CD4-positive, alpha-beta T cell (primary cell): ENCODE measurements around the gene LCOR. TPM values are rescaled to one million over a fixed set of nuclear protein-coding genes. Genes with fewer than 3 reads are reported as not detected.

Source experiments
- ATAC-seq: fragments of 200-7000 bp; cut with Tn5 transposase; one replicate; pipeline ENCODE4 v1.10.0; 2022; ENCODE audit warnings: mild to moderate bottlenecking; ENCODE audit not compliant: poor library complexity
- CTCF ChIA-PET: fragments of 350-600 bp; sonication (Branson Sonifier 250); formaldehyde crosslinking; loops from one replicate; lab custom pipeline; 2021; ENCODE audit warnings: antibody characterized with exemption, inconsistent platforms; lab: Charles Lee
- POLR2A ChIA-PET: fragments of 350-600 bp; sonication (Branson Sonifier 250); formaldehyde crosslinking; loops from one replicate; lab custom pipeline; 2021; ENCODE audit warnings: antibody characterized with exemption, inconsistent platforms; lab: Charles Lee
- DNase-seq, 14 experiments: peaks; one replicate each; pipeline ENCODE4 v3.0.0-alpha.2; 2013 to 2020; ENCODE audit warnings: mixed read lengths in 2 of 14
- H3K27ac ChIP-seq, 2 donors: one replicate each; pipeline versions ENCODE4 v1.5.1 to v1.7.0; 2013; ENCODE audit warnings: low read length in 2 of 2, low read depth in 1 of 2, mild to moderate bottlenecking in 1 of 2
- H3K27me3 ChIP-seq, 2 experiments: 1 replicate in 1 of 2; 2 replicates in 1 of 2; pipeline versions ENCODE4 v1.6.1 to v1.7.0; 2013; ENCODE audit warnings: low read length in 2 of 2, control low read depth in 1 of 2, mild to moderate bottlenecking in 1 of 2, moderate library complexity in 1 of 2; ENCODE audit not compliant: insufficient read depth in 2 of 2, control insufficient read depth in 1 of 2
- H3K36me3 ChIP-seq: one replicate; pipeline ENCODE4 v1.6.1; 2013; ENCODE audit warnings: low read length, control low read depth; ENCODE audit not compliant: insufficient read depth
- H3K4me1 ChIP-seq: one replicate; pipeline ENCODE4 v1.6.1; 2013; ENCODE audit warnings: low read length, control low read depth; ENCODE audit not compliant: insufficient read depth
- H3K4me3 ChIP-seq: one replicate; pipeline ENCODE4 v1.5.1; 2013; ENCODE audit warnings: mild to moderate bottlenecking, low read length, moderate library complexity
- H3K9me3 ChIP-seq, 2 experiments: 1 replicate in 1 of 2; 2 replicates in 1 of 2; pipeline versions ENCODE4 v1.6.1 to v1.7.0; 2013; ENCODE audit warnings: low read length in 2 of 2, mild to moderate bottlenecking in 2 of 2, control low read depth in 1 of 2, moderate library complexity in 1 of 2; ENCODE audit not compliant: control insufficient read depth in 1 of 2, insufficient read depth in 1 of 2
- H3K27ac Mint-ChIP-seq: one replicate; pipeline ENCODE4 v1.8.0; 2020; ENCODE audit warnings: mixed read lengths
- H3K27me3 Mint-ChIP-seq: one replicate; pipeline ENCODE4 v1.8.0; 2021; ENCODE audit warnings: mixed read lengths
- H3K36me3 Mint-ChIP-seq: one replicate; pipeline ENCODE4 v1.8.0; 2021; ENCODE audit warnings: low read depth, mixed read lengths
- H3K4me1 Mint-ChIP-seq: one replicate; pipeline ENCODE4 v1.8.0; 2021; ENCODE audit warnings: low read depth, mixed read lengths
- H3K4me3 Mint-ChIP-seq: one replicate; pipeline ENCODE4 v1.8.0; 2020; ENCODE audit warnings: mild to moderate bottlenecking, mixed read lengths
- H3K9me3 Mint-ChIP-seq: one replicate; pipeline ENCODE4 v1.8.0; 2020; ENCODE audit warnings: mixed read lengths
- intact Hi-C, 2 experiments: fragments of 100-400 bp; cut with DNase I in 1 of 2; cut with micrococcal nuclease in 1 of 2; formaldehyde crosslinking; loops; one replicate each; pipeline versions ENCODE4 v1.15.1 to v1.9.0; 2023 to 2025; cut with DNase I, micrococcal nuclease
- total RNA-seq, 174 experiments: library from RNA in 2 of 174; stranded (reverse) in 2 of 174; gene quantifications; one replicate each; pipeline ENCODE4 v1.2.3 and lab custom pipeline; 2021 to 2026
- TF ChIP-seq, protein P1 (sequence below): fragments of 200-600 bp; IDR thresholded peaks from one replicate; pipeline ENCODE4 v1.8.0; 2022; ENCODE audit warnings: antibody characterized with exemption, mild to moderate bottlenecking

LCOR gene
- total RNA-seq, 2 experiments from 2014 or later, result 46.0 to 56.0 TPM

DNA sequence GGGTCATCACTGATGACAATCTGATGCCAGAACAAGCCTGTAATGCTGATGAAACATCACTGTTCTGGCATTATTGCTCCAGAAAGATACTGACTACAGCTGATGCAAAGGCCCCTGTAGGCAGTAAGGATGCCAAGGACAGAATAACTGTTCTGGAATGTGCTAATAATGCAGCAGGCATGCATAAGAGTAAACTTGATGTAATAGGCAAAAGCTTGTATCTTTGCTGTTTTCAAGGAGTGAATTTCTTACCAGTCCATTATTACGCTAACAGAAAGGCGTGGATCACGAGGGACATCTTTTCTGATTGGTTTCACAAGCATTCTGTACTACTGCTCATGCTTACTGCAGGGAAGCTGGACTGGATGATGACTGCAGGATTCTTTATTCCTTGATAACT lies 18.7 kb downstream of the LCOR start:
- Histone ChIP-seq H3K9me3 (no peaks in the 10 kb centered on the region), H3K36me3 (peaks cover 8% of the 10 kb centered on the region), H3K27ac (no peak overlapping the region), H3K4me3 (no peak overlapping the region), H3K27me3 (no peaks in the 10 kb centered on the region), H3K4me1 (peaks cover 7% of the 10 kb centered on the region)
- ChIA-PET CTCF (interaction anchor here (1.1 kb wide), 1 partner anchor 10 kb away, joined by 3 read pairs; no protein-coding TSS in a partner anchor), POLR2A (interaction anchor here (0.9 kb wide), 1 partner anchor 13 kb away, joined by 3 read pairs; no protein-coding TSS in a partner anchor)
- TF ChIP-seq, protein P1, sequence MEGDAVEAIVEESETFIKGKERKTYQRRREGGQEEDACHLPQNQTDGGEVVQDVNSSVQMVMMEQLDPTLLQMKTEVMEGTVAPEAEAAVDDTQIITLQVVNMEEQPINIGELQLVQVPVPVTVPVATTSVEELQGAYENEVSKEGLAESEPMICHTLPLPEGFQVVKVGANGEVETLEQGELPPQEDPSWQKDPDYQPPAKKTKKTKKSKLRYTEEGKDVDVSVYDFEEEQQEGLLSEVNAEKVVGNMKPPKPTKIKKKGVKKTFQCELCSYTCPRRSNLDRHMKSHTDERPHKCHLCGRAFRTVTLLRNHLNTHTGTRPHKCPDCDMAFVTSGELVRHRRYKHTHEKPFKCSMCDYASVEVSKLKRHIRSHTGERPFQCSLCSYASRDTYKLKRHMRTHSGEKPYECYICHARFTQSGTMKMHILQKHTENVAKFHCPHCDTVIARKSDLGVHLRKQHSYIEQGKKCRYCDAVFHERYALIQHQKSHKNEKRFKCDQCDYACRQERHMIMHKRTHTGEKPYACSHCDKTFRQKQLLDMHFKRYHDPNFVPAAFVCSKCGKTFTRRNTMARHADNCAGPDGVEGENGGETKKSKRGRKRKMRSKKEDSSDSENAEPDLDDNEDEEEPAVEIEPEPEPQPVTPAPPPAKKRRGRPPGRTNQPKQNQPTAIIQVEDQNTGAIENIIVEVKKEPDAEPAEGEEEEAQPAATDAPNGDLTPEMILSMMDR, result no peak
- no peaks in the 10 kb centered on the region for H3K27me3 Mint-ChIP-seq
- no peak for ATAC-seq
- H3K4me3 Mint-ChIP-seq, result no peak overlapping the region
- DNase-seq, result no peak
- peaks cover 63% of the 10 kb centered on the region for H3K4me1 Mint-ChIP-seq
- intact Hi-C loops, result no loop called here
- no peaks in the 10 kb centered on the region for H3K9me3 Mint-ChIP-seq
- no peak overlapping the region for H3K27ac Mint-ChIP-seq
- peaks cover 29% of the 10 kb centered on the region for H3K36me3 Mint-ChIP-seq

DNA sequence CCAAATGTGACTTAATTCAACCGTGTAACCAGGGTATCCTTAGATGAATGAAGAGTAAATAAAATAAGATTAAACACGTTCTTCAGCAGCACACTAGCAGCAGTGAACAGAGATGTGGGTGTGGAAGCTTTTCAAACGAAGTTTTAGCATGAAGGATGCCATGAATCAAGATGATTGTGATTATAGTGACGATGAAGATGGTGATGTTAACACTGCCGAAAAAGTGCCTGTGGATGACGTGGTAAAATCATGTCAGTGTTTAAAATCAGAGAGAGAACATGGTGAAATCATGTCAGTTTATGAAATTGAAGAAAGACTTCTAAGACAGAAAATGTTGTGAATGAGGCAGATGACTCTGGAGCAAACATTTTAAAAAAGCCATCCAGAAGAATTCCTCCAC lies 19.2 kb downstream of the LCOR start:
- ATAC-seq, result no peak
- no peak overlapping the region for H3K27ac Mint-ChIP-seq
- CTCF ChIA-PET, result no interaction called here

DNA sequence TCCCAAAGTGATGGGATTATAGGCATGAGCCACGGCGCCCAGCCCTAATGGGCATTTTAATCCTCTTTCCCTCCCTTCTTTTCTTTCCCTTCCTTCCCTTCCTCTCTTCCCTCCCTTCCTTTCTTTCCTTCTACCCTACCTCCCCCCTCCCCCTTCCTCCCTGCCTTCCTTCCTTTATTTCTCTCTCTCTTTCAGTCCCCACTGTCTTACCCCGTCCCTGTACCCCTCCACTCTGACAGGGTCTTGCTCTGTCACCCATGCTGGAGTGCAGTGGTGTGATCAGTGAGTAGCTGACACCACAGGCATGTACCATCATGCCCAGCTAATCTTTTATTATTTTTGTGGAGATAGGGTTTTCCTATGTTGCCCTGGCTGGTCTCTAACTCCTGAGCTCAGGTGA lies 24.2 kb downstream of the LCOR start:
- peaks cover 49% of the 10 kb centered on the region for H3K36me3 Mint-ChIP-seq

More for the DNA sequence above, 19.2 kb downstream of the LCOR start:
- Mint-ChIP-seq H3K4me3 (no peak overlapping the region), H3K36me3 (peaks cover 29% of the 10 kb centered on the region), H3K4me1 (peaks cover 62% of the 10 kb centered on the region), H3K27me3 (no peaks in the 10 kb centered on the region), H3K9me3 (no peaks in the 10 kb centered on the region)
- POLR2A ChIA-PET, result interaction anchor here (0.9 kb wide), 1 partner anchor 14 kb away, joined by 3 read pairs; no protein-coding TSS in a partner anchor
- no peak for DNase-seq
- Histone ChIP-seq H3K4me3 (no peak overlapping the region), H3K9me3 (no peaks in the 10 kb centered on the region), H3K4me1 (peaks cover 4% of the 10 kb centered on the region), H3K27ac (no peak overlapping the region), H3K36me3 (peaks cover 8% of the 10 kb centered on the region), H3K27me3 (no peaks in the 10 kb centered on the region)
- TF ChIP-seq, protein P1, result no peak
- intact Hi-C loops, result no loop called here

More for the DNA sequence above, 24.2 kb downstream of the LCOR start:
- ATAC-seq (no peak), DNase-seq (no peak)
- Mint-ChIP-seq H3K4me1 (peaks cover 76% of the 10 kb centered on the region), H3K4me3 (no peak overlapping the region), H3K9me3 (no peaks in the 10 kb centered on the region), H3K27ac (no peak overlapping the region), H3K27me3 (no peaks in the 10 kb centered on the region)
- intact Hi-C loops, result no loop called here
- Histone ChIP-seq H3K9me3 (no peaks in the 10 kb centered on the region), H3K27ac (no peak overlapping the region), H3K27me3 (no peaks in the 10 kb centered on the region), H3K4me3 (no peak overlapping the region), H3K4me1 (peaks cover 2% of the 10 kb centered on the region), H3K36me3 (peaks cover 11% of the 10 kb centered on the region)
- CTCF ChIA-PET, result no interaction called here
- TF ChIP-seq, protein P1, result no peak
- POLR2A ChIA-PET, result interaction anchor here (0.7 kb wide), 1 partner anchor 16 kb away, joined by 4 read pairs; no protein-coding TSS in a partner anchor
